Body of pancreas (tissue), 4 donors: ENCODE measurements around the gene SEMA3A. TPM values are rescaled to one million over a fixed set of nuclear protein-coding genes. Genes with fewer than 3 reads are reported as not detected.

Experiments used
- ATAC-seq: fragments of 150-250 bp; one replicate; pipeline ENCODE4 v1.9.1; 2016
- DNase-seq, 4 donors: peaks; one replicate each; pipeline ENCODE4 v3.0.0-alpha.2; 2019
- H3K27ac ChIP-seq, 4 donors: fragments of 200-600 bp; sonication (generic); 1 replicate in 3 of 4; 2 replicates in 1 of 4; pipeline versions ENCODE4 v1.5.1 to v1.6.1; 2016 to 2019; ENCODE audit warnings: mild to moderate bottlenecking in 1 of 4, mixed read lengths in 1 of 4, moderate library complexity in 1 of 4
- H3K27me3 ChIP-seq, 2 donors: fragments of 200-600 bp; sonication (generic); one replicate each; pipeline ENCODE4 v1.6.0; 2016; ENCODE audit warnings: mild to moderate bottlenecking in 1 of 2
- H3K36me3 ChIP-seq, 2 donors: fragments of 200-600 bp; sonication (generic); replicated peaks in 1 of 2; 2 replicates each; pipeline ENCODE4 v1.5.1; 2016; ENCODE audit warnings: low read depth in 2 of 2; ENCODE audit not compliant: insufficient read depth in 1 of 2
- H3K4me1 ChIP-seq: fragments of 200-600 bp; sonication (generic); one replicate; pipeline ENCODE4 v1.6.0; 2016
- H3K4me3 ChIP-seq, 2 donors: fragments of 200-600 bp; sonication (generic); 1 replicate in 1 of 2; 2 replicates in 1 of 2; pipeline ENCODE4 v1.5.1; 2016 to 2019
- H3K9me3 ChIP-seq, 3 donors: fragments of 200-600 bp; sonication (generic); 1 replicate in 2 of 3; 2 replicates in 1 of 3; pipeline ENCODE4 v1.5.1; 2016
- POLR2A ChIP-seq, 3 donors: fragments of 450-650 bp; IDR thresholded peaks; one replicate each; pipeline ENCODE4 v1.6.1; 2016; ENCODE audit warnings: antibody characterized with exemption in 3 of 3, mild to moderate bottlenecking in 2 of 3
- WGBS, 2 donors: methylation state at CpG; one replicate each; pipeline ENCODE4 v1.1.5; 2017; 5-methylcytosine and 5-hydroxymethylcytosine counted together
- intact Hi-C: fragments of 100-400 bp; cut with DNase I; formaldehyde crosslinking; loops from one replicate; pipeline ENCODE4 v1.15.1; 2023
- total RNA-seq, 2 donors: library from RNA; depleted of rRNA; stranded (reverse); fragments of >200 nt; gene quantifications; one replicate each; pipeline ENCODE4 v1.1.0, GENCODE V29; 2016
- TF ChIP-seq, protein P1 (sequence below), 7 experiments: fragments of 450-650 bp in 4 of 7; fragments of 200-600 bp in 3 of 7; sonication (generic) in 3 of 7; IDR thresholded peaks; one replicate each; pipeline ENCODE4 v1.5.1; 2016 to 2019; ENCODE audit warnings: antibody characterized with exemption in 7 of 7

The SEMA3A gene
- total RNA-seq, 2 donors from 2014 or later, result 0.33 to 2.6 TPM

GRCh38 chr7:83970081-83970480 lies 224.5 kb downstream of the SEMA3A start:
- H3K36me3 ChIP-seq, result no peaks in the 10 kb centered on the region
- no peaks in the 10 kb centered on the region for H3K9me3 ChIP-seq
- intact Hi-C loops, result no loop called here
- H3K4me3 ChIP-seq, result no peak overlapping the region
- no peaks in the 10 kb centered on the region for H3K4me1 ChIP-seq
- no peak overlapping the region for H3K27ac ChIP-seq
- TF ChIP-seq, protein P1, sequence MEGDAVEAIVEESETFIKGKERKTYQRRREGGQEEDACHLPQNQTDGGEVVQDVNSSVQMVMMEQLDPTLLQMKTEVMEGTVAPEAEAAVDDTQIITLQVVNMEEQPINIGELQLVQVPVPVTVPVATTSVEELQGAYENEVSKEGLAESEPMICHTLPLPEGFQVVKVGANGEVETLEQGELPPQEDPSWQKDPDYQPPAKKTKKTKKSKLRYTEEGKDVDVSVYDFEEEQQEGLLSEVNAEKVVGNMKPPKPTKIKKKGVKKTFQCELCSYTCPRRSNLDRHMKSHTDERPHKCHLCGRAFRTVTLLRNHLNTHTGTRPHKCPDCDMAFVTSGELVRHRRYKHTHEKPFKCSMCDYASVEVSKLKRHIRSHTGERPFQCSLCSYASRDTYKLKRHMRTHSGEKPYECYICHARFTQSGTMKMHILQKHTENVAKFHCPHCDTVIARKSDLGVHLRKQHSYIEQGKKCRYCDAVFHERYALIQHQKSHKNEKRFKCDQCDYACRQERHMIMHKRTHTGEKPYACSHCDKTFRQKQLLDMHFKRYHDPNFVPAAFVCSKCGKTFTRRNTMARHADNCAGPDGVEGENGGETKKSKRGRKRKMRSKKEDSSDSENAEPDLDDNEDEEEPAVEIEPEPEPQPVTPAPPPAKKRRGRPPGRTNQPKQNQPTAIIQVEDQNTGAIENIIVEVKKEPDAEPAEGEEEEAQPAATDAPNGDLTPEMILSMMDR (IDR thresholded peaks at IDR 0.05), result no peak
- no peak for TF ChIP-seq POLR2A (IDR thresholded peaks at IDR 0.05)
- ATAC-seq (no peak), DNase-seq (no peak)
- no peaks in the 10 kb centered on the region for H3K27me3 ChIP-seq

- Histone ChIP-seq H3K9me3 (no peaks in the 10 kb centered on the region), H3K27me3 (no peaks in the 10 kb centered on the region), H3K27ac (no peak overlapping the region), H3K4me3 (no peak overlapping the region), H3K36me3 (no peaks in the 10 kb centered on the region), H3K4me1 (no peaks in the 10 kb centered on the region)
- intact Hi-C loops, result no loop called here
- ATAC-seq (no peak), DNase-seq (no peak)
- TF ChIP-seq POLR2A (IDR thresholded peaks at IDR 0.05), result no peak
- TF ChIP-seq, protein P1 (IDR thresholded peaks at IDR 0.05), result no peak
Measured at GRCh38 chr7:83964318-83964717, 230.3 kb downstream of the SEMA3A start.

DNA sequence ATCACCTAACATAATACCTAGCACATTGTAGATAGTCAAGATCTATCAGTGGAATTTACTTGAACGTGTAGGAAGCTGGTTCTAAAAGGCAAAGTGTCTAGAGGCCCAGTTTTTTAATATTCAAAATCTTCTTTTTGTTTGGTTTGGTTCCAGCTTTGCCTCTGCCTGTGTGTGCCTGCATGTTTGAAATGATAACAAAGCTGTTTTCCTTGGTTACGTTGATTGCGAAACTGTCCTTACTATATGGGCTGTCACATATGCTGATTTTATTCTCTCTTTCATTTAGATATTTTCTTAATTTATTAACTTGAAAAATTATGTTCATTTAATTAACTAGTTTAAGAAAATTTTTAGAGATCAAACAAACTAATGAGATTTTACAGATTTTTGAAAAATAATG lies 237.3 kb downstream of the SEMA3A start:
- Histone ChIP-seq H3K36me3 (no peaks in the 10 kb centered on the region), H3K27me3 (no peaks in the 10 kb centered on the region), H3K4me3 (no peak overlapping the region), H3K27ac (no peak overlapping the region), H3K9me3 (no peaks in the 10 kb centered on the region), H3K4me1 (no peaks in the 10 kb centered on the region)
- ATAC-seq (no peak), DNase-seq (no peak)
- intact Hi-C loops, result no loop called here
- 33 to 42% methylated on average over 3 of the region's 3 CpGs for WGBS, 2 donors
- no peak for TF ChIP-seq POLR2A (IDR thresholded peaks at IDR 0.05)
- TF ChIP-seq, protein P1 (IDR thresholded peaks at IDR 0.05), result no peak

GRCh38 chr7:83956104-83956503 lies 238.5 kb downstream of the SEMA3A start:
- DNase-seq (no peak), ATAC-seq (no peak)
- intact Hi-C loops, result no loop called here
- Histone ChIP-seq H3K36me3 (no peaks in the 10 kb centered on the region), H3K4me1 (no peaks in the 10 kb centered on the region), H3K27me3 (no peaks in the 10 kb centered on the region), H3K9me3 (no peaks in the 10 kb centered on the region), H3K27ac (no peak overlapping the region), H3K4me3 (no peak overlapping the region)
- TF ChIP-seq, protein P1 (IDR thresholded peaks at IDR 0.05), result no peak
- TF ChIP-seq POLR2A (IDR thresholded peaks at IDR 0.05), result no peak
- 24 to 40% methylated on average over 2 of the region's 2 CpGs for WGBS, 2 donors

- DNase-seq (no peak), ATAC-seq (no peak)
- H3K4me3 ChIP-seq, result no peak overlapping the region
- no peaks in the 10 kb centered on the region for H3K9me3 ChIP-seq
- no peak overlapping the region for H3K27ac ChIP-seq
- 74 to 80% methylated on average over 2 of the region's 2 CpGs for WGBS, 2 donors
- no peak for TF ChIP-seq POLR2A (IDR thresholded peaks at IDR 0.05)
- TF ChIP-seq, protein P1 (IDR thresholded peaks at IDR 0.05), result no peak
- H3K4me1 ChIP-seq, result no peaks in the 10 kb centered on the region
- H3K36me3 ChIP-seq, result no peaks in the 10 kb centered on the region
- intact Hi-C loops, result no loop called here
- no peaks in the 10 kb centered on the region for H3K27me3 ChIP-seq
Measured at GRCh38 chr7:83952236-83952635, 242.4 kb downstream of the SEMA3A start.
